HG02870 (cell line): ENCODE measurements around the gene POGLUT3.
A peak's percentile ranks its signal among the peaks of the same experiment; 100 is the strongest.

Experiments
- ATAC-seq: cut with Tn5 transposase; IDR thresholded peaks from one replicate; pipeline ENCODE4 v1.9.1; 2021; ENCODE audit warnings: mild to moderate bottlenecking, moderate library complexity; ENCODE audit not compliant: unreplicated experiment

The POGLUT3 gene

GRCh38 chr11:108500721-108501120 is 2.5 kb upstream of the POGLUT3 start:
- no peak for ATAC-seq

- no peak for ATAC-seq
Observed at GRCh38 chr11:108500169-108500568, 2.0 kb upstream of the POGLUT3 start.

GRCh38 chr11:108498816-108499408 is 728 bp upstream of the POGLUT3 start:
- ATAC-seq = no peak

GRCh38 chr11:108497317-108498045 is 703 bp downstream of the POGLUT3 start:
- ATAC-seq = peak; percentile 46

GRCh38 chr11:108496643-108497256 is 1.4 kb downstream of the POGLUT3 start:
- ATAC-seq = no peak

- no peak for ATAC-seq
Observed at GRCh38 chr11:108495326-108495725, 2.9 kb downstream of the POGLUT3 start.

GRCh38 chr11:108494182-108494581 is 4.0 kb downstream of the POGLUT3 start:
- ATAC-seq = no peak

GRCh38 chr11:108491936-108492335 is 6.2 kb downstream of the POGLUT3 start:
- no peak for ATAC-seq

GRCh38 chr11:108486828-108487227 is 11.4 kb downstream of the POGLUT3 start:
- ATAC-seq = no peak

- no peak for ATAC-seq
Observed at GRCh38 chr11:108486331-108486730, 11.9 kb downstream of the POGLUT3 start.

GRCh38 chr11:108483163-108483562 is 15.0 kb downstream of the POGLUT3 start:
- no peak for ATAC-seq

- no peak for ATAC-seq
Observed at GRCh38 chr11:108474664-108475463, 23.3 kb downstream of the POGLUT3 start.

- no peak for ATAC-seq
Observed at GRCh38 chr11:108472681-108473080, 25.5 kb downstream of the POGLUT3 start.

GRCh38 chr11:108468478-108468864 is 29.7 kb downstream of the POGLUT3 start:
- ATAC-seq = no peak

- peak; percentile 98 for ATAC-seq
Observed at GRCh38 chr11:108467091-108467823, 30.9 kb downstream of the POGLUT3 start, which contains the start of gene C11orf65. TSS of gene C11orf65 (minus strand) at chr11:108467529. CDS start at chr11:108461559, 5,970 bp downstream.

GRCh38 chr11:108466405-108466804 is 31.8 kb downstream of the POGLUT3 start:
- no peak for ATAC-seq

GRCh38 chr11:108453207-108453835 is 44.9 kb downstream of the POGLUT3 start:
- ATAC-seq = no peak
